ENCODE data around the gene GFPT2.

The GFPT2 gene

GRCh38 chr5:180333661-180334060, 19.5 kb downstream of the GFPT2 start:
- DNase-seq (ENCODE audit: low read depth) = no peak

- no peak for DNase-seq (ENCODE audit: low read depth)
Observed at GRCh38 chr5:180332861-180333260, 20.3 kb downstream of the GFPT2 start.

GRCh38 chr5:180332051-180332517, 21.1 kb downstream of the GFPT2 start:
- DNase-seq (ENCODE audit: low read depth) = no peak

- DNase-seq (ENCODE audit: low read depth) = no peak
Observed at GRCh38 chr5:180331647-180331950, 21.5 kb downstream of the GFPT2 start.

- no peak for DNase-seq (ENCODE audit: low read depth)
Observed at GRCh38 chr5:180330810-180331646, 22.1 kb downstream of the GFPT2 start.

GRCh38 chr5:180330270-180330648, 22.9 kb downstream of the GFPT2 start:
- DNase-seq (ENCODE audit: low read depth) = no peak

GRCh38 chr5:180329606-180330269, 23.4 kb downstream of the GFPT2 start:
- no peak for DNase-seq (ENCODE audit: low read depth)

- no peak for DNase-seq (ENCODE audit: low read depth)
Observed at GRCh38 chr5:180329138-180329435, 24.0 kb downstream of the GFPT2 start.

- peak; percentile 75 for DNase-seq (ENCODE audit: low read depth)
Observed at GRCh38 chr5:180328296-180329137, 24.6 kb downstream of the GFPT2 start.

GRCh38 chr5:180326989-180327565, 26.1 kb downstream of the GFPT2 start:
- no peak for DNase-seq (ENCODE audit: low read depth)

GRCh38 chr5:180324601-180324950, 28.6 kb downstream of the GFPT2 start:
- no peak for DNase-seq (ENCODE audit: low read depth)

- DNase-seq (ENCODE audit: low read depth) = no peak
Observed at GRCh38 chr5:180323941-180324600, 29.1 kb downstream of the GFPT2 start.

GRCh38 chr5:180323160-180323559, 30.0 kb downstream of the GFPT2 start:
- DNase-seq (ENCODE audit: low read depth) = no peak

- DNase-seq (ENCODE audit: low read depth) = no peak
Observed at GRCh38 chr5:180318456-180319089, 34.6 kb downstream of the GFPT2 start.

GRCh38 chr5:180316586-180316985, 36.5 kb downstream of the GFPT2 start:
- DNase-seq (ENCODE audit: low read depth) = no peak

GRCh38 chr5:180315762-180316212, 37.3 kb downstream of the GFPT2 start:
- peak; percentile 57 for DNase-seq (ENCODE audit: low read depth)

- DNase-seq (ENCODE audit: low read depth) = peak; percentile 39
Observed at GRCh38 chr5:180313677-180314505, 39.2 kb downstream of the GFPT2 start.

- no peak for DNase-seq (ENCODE audit: low read depth)
Observed at GRCh38 chr5:180311216-180311615, 41.9 kb downstream of the GFPT2 start.

- DNase-seq (ENCODE audit: low read depth) = no peak
Observed at GRCh38 chr5:180306796-180307195, 46.3 kb downstream of the GFPT2 start.

- no peak for DNase-seq (ENCODE audit: low read depth)
Observed at GRCh38 chr5:180305481-180305880, 47.7 kb downstream of the GFPT2 start.
